Gastrocnemius medialis (tissue), 4 donors: ENCODE results near the gene CTBP2.

Source experiments
- POLR2A ChIP-seq, 2 donors: fragments of 450-650 bp; IDR thresholded peaks; one replicate each; pipeline ENCODE4 v1.6.1; 2017; ENCODE audit warnings: antibody characterized with exemption in 2 of 2, mild to moderate bottlenecking in 2 of 2, moderate library complexity in 2 of 2
- TF ChIP-seq, protein P1 (sequence below), 5 experiments: fragments of 450-650 bp in 3 of 5; fragments of 200-600 bp in 2 of 5; sonication (generic) in 2 of 5; IDR thresholded peaks in 4 of 5; conservative IDR thresholded peaks in 1 of 5; 1 replicate in 4 of 5; 2 replicates in 1 of 5; pipeline ENCODE4 v1.5.1; 2016 to 2019; ENCODE audit warnings: antibody characterized with exemption in 5 of 5, mild to moderate bottlenecking in 3 of 5, moderate library complexity in 3 of 5

DNA sequence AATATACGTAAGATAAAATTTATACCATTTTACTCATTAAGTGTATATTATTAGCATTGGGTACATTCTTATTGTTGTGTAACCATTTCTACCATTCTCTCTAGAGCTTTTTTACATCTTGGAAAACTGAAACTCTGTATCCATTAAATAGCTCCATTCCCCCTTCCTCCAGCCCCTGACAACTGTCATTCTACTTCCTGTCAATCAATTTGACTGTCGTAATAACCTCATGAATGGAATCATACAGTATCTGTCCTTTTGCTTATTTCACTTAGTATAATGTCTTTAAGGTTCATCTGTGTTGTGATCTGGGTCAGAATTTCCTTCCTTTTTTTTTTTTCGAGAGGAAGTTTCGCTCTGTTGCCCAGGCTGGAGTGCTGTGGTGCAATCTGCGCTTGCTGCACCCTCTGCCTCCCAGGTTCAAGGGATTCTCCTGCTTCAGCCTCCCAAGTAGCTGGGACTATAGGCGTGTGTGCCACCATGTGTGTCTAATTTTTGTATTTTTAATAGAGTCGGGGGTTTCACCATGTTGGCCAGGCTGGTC lies 202.9 kb downstream of the CTBP2 start:
- TF ChIP-seq, protein P1, sequence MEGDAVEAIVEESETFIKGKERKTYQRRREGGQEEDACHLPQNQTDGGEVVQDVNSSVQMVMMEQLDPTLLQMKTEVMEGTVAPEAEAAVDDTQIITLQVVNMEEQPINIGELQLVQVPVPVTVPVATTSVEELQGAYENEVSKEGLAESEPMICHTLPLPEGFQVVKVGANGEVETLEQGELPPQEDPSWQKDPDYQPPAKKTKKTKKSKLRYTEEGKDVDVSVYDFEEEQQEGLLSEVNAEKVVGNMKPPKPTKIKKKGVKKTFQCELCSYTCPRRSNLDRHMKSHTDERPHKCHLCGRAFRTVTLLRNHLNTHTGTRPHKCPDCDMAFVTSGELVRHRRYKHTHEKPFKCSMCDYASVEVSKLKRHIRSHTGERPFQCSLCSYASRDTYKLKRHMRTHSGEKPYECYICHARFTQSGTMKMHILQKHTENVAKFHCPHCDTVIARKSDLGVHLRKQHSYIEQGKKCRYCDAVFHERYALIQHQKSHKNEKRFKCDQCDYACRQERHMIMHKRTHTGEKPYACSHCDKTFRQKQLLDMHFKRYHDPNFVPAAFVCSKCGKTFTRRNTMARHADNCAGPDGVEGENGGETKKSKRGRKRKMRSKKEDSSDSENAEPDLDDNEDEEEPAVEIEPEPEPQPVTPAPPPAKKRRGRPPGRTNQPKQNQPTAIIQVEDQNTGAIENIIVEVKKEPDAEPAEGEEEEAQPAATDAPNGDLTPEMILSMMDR (IDR thresholded peaks at IDR 0.05 in 4 of 5, conservative IDR thresholded peaks at IDR 0.05 in 1 of 5), result no peak
- no peak for TF ChIP-seq POLR2A (IDR thresholded peaks at IDR 0.05)
